ENCODE data around the gene RBBP6.

- no peak for TF ChIP-seq POLR2AphosphoS5 (IDR thresholded peaks at IDR 0.05)
- TF ChIP-seq CTCF (IDR thresholded peaks at IDR 0.05), result no peak
- TF ChIP-seq POLR2A (IDR thresholded peaks at IDR 0.05), result no peak
- TF ChIP-seq EP300 (IDR thresholded peaks at IDR 0.05; ENCODE audit: low read depth), result no peak
Measured at GRCh38 chr16:24589997-24590396, 50.6 kb downstream of the RBBP6 start.
